Ovary (tissue), 9 donors: ENCODE measurements around the gene EDAR. TPM values are rescaled to one million over a fixed set of nuclear protein-coding genes. Genes with fewer than 3 reads are reported as not detected.

ENCODE experiments used
- DNase-seq, 5 donors: peaks; one replicate each; pipeline ENCODE4 v3.0.0-alpha.2; 2019 to 2020
- H3K27ac ChIP-seq, 2 donors: fragments of 200-600 bp; one replicate each; pipeline versions ENCODE4 v1.5.1 to v1.8.0; 2019 to 2022
- H3K27me3 ChIP-seq: fragments of 200-600 bp; one replicate; pipeline ENCODE4 v1.8.0; 2022
- H3K36me3 ChIP-seq: fragments of 200-600 bp; sonication (generic); one replicate; pipeline ENCODE4 v1.5.1; 2019
- H3K4me1 ChIP-seq: one replicate; pipeline ENCODE4 v1.8.1; 2013; ENCODE audit warnings: mild to moderate bottlenecking, moderate library complexity; ENCODE audit not compliant: insufficient read depth
- H3K4me3 ChIP-seq: fragments of 200-600 bp; sonication (generic); one replicate; pipeline ENCODE4 v1.5.1; 2017
- H3K9me3 ChIP-seq, 2 donors: fragments of 200-600 bp in 1 of 2; sonication (generic) in 1 of 2; one replicate each; pipeline versions ENCODE4 v1.5.1 to v1.8.1; 2013 to 2019; ENCODE audit warnings: mild to moderate bottlenecking in 1 of 2, moderate library complexity in 1 of 2
- CTCF ChIP-seq, 3 donors: fragments of 450-650 bp in 2 of 3; fragments of 200-600 bp in 1 of 3; IDR thresholded peaks; one replicate each; pipeline versions ENCODE4 v1.5.1 to v1.8.0; 2016 to 2022; ENCODE audit warnings: antibody characterized with exemption in 3 of 3, mild to moderate bottlenecking in 1 of 3
- EP300 ChIP-seq: sonication (generic); formaldehyde crosslinking; IDR thresholded peaks from one replicate; pipeline ENCODE4 v1.6.1; 2017; ENCODE audit warnings: antibody characterized with exemption
- POLR2A ChIP-seq: fragments of 450-650 bp; IDR thresholded peaks from one replicate; pipeline ENCODE4 v1.6.1; 2017; ENCODE audit warnings: antibody characterized with exemption, mild to moderate bottlenecking, moderate library complexity
- WGBS, 3 donors: extraction: QIAGEN DNeasy Blood & Tissue Kit in 1 of 3; methylation state at CpG; one replicate each; pipeline versions ENCODE4 v1.1.5 to v1.1.7; 2013 to 2017; 5-methylcytosine and 5-hydroxymethylcytosine counted together
- intact Hi-C, 4 donors: fragments of 100-400 bp; cut with DNase I; formaldehyde crosslinking; loops; one replicate each; pipeline versions ENCODE4 v1.11.0 to v1.15.1; 2022 to 2023
- polyA plus RNA-seq, 2 donors: library from polyadenylated mRNA; stranded (reverse); fragments of 200-250 nt in 1 of 2; fragments of 350-450 nt in 1 of 2; fragmentation: Illumina TruSeq in 1 of 2; extraction: RNeasy Lipid Tissue Mini Kit (QIAGEN cat#74804) in 1 of 2; gene quantifications; one replicate each; pipeline ENCODE4 v1.2.3, GENCODE V29; 2013 to 2014
- total RNA-seq, 7 donors: library from RNA; depleted of rRNA in 2 of 7; stranded (reverse); fragments of >200 nt in 2 of 7; fragmentation: NEBNext Ultra II Directional in 3 of 7; extraction: Animal tissue kit (Norgen Biotek cat#: 25700) in 3 of 7; gene quantifications; one replicate each; pipeline versions ENCODE4 v1.1.0 to v1.2.4, GENCODE V29; 2016 to 2023
- donor health status: DM: no; HTN: no; CAD: no; lungs with moderate emphysema.
- donor health status: DM: no; HTN: no; CAD: no.
- donor health status: Bipolar disorder and iron deficiency.
- donor health status: DM: yes; HTN: yes; CAD: no.
- donor health status: DM: no; HTN: no; CAD: no.
- donor health status: DM: yes; HTN: yes; CAD: no.

EDAR gene
- total and polyA plus RNA-seq, 9 donors: 0.11 to 0.13 (median 0.11) TPM; not detected in 6

GRCh38 chr2:108982259-108982679 lies 6.8 kb downstream of the EDAR start:
- Histone ChIP-seq H3K27me3 (no peaks in the 10 kb centered on the region), H3K4me1 (no peaks in the 10 kb centered on the region), H3K27ac (no peak overlapping the region), H3K4me3 (no peak overlapping the region), H3K36me3 (no peaks in the 10 kb centered on the region), H3K9me3 (no peaks in the 10 kb centered on the region)
- DNase-seq: no peak
- 26 to 44% (median 44%) methylated on average over 4 of the region's 4 CpGs for WGBS, 3 donors
- TF ChIP-seq CTCF (IDR thresholded peaks at IDR 0.05) (no peak), POLR2A (no peak), EP300 (no peak)
- intact Hi-C loops: no loop called here

GRCh38 chr2:108981846-108982245 lies 7.2 kb downstream of the EDAR start:
- H3K36me3 ChIP-seq: no peaks in the 10 kb centered on the region
- no peak overlapping the region for H3K27ac ChIP-seq
- 55 to 71% (median 63%) methylated on average over 7 of the region's 7 CpGs for WGBS, 3 donors
- no peak overlapping the region for H3K4me3 ChIP-seq
- no peaks in the 10 kb centered on the region for H3K27me3 ChIP-seq
- no peak for TF ChIP-seq EP300
- no peaks in the 10 kb centered on the region for H3K4me1 ChIP-seq
- no peaks in the 10 kb centered on the region for H3K9me3 ChIP-seq
- intact Hi-C loops: no loop called here
- DNase-seq: no peak

- Histone ChIP-seq H3K4me3 (no peak overlapping the region), H3K9me3 (no peaks in the 10 kb centered on the region), H3K4me1 (no peaks in the 10 kb centered on the region), H3K27ac (no peak overlapping the region), H3K36me3 (no peaks in the 10 kb centered on the region), H3K27me3 (no peaks in the 10 kb centered on the region)
- 84 to 88% (median 87%) methylated on average over 6 of the region's 6 CpGs for WGBS, 3 donors
- no peak for DNase-seq
- no peak for TF ChIP-seq CTCF (IDR thresholded peaks at IDR 0.05)
- no peak for TF ChIP-seq EP300
- TF ChIP-seq POLR2A: no peak
- intact Hi-C loops: no loop called here
Observed at GRCh38 chr2:108980076-108980475, 8.9 kb downstream of the EDAR start.

GRCh38 chr2:108979461-108979860 lies 9.6 kb downstream of the EDAR start:
- no peaks in the 10 kb centered on the region for H3K36me3 ChIP-seq
- no peak for TF ChIP-seq CTCF (IDR thresholded peaks at IDR 0.05)
- no peak for TF ChIP-seq POLR2A
- TF ChIP-seq EP300: no peak
- H3K27ac ChIP-seq: no peak overlapping the region
- intact Hi-C loops: no loop called here
- no peak for DNase-seq
- no peak overlapping the region for H3K4me3 ChIP-seq
- no peaks in the 10 kb centered on the region for H3K9me3 ChIP-seq
- no peaks in the 10 kb centered on the region for H3K27me3 ChIP-seq
- no peaks in the 10 kb centered on the region for H3K4me1 ChIP-seq
- 93 to 98% (median 97%) methylated on average over 3 of the region's 3 CpGs for WGBS, 3 donors

- Histone ChIP-seq H3K36me3 (no peaks in the 10 kb centered on the region), H3K4me3 (no peak overlapping the region), H3K9me3 (no peaks in the 10 kb centered on the region), H3K27ac (no peak overlapping the region), H3K4me1 (no peaks in the 10 kb centered on the region), H3K27me3 (no peaks in the 10 kb centered on the region)
- intact Hi-C loops: no loop called here
- no peak for TF ChIP-seq CTCF (IDR thresholded peaks at IDR 0.05)
- no peak for TF ChIP-seq EP300
- no peak for TF ChIP-seq POLR2A
- no peak for DNase-seq
- WGBS, 3 donors: 5 to 12% (median 8%) methylated on average over 7 of the region's 7 CpGs
Observed at GRCh38 chr2:108978709-108979111, 10.3 kb downstream of the EDAR start.
